ENCODE measurements around the gene TTC3. TPM values are rescaled to one million over a fixed set of nuclear protein-coding genes. Genes with fewer than 3 reads are reported as not detected.

TTC3 gene
- total RNA-seq, 1 experiment from 2014 or later = 73.2 TPM

Other genes with a start within 250 kb of the TTC3 start
- gene HLCS, start 106.6 kb upstream of the TTC3 start, total RNA-seq (2014; rRNA removed; shearing (Covaris generic)) = 27.0 and 33.1 TPM in 2 replicates
- gene RIPPLY3, start 66.6 kb upstream of the TTC3 start, total RNA-seq (2014; rRNA removed; shearing (Covaris generic)) = 0.57 TPM in 1 of 2 replicates, not detected in the other
- gene PIGP, start 183 bp upstream of the TTC3 start, total RNA-seq (2014; rRNA removed; shearing (Covaris generic)) = 12.0 and 16.7 TPM in 2 replicates
- 58.0 and 60.5 TPM in 2 replicates for gene VPS26C, start 194.1 kb downstream of the TTC3 start, total RNA-seq (2014; rRNA removed; shearing (Covaris generic))

Measured in Daoy (cell line).